CD4-positive, alpha-beta T cell treated with Interferon alpha-2 for 1 hour (primary cell): ENCODE data around the gene EGF.

Experiments
- DNase-seq, 2 donors: peaks; one replicate each; pipeline ENCODE4 v3.0.0-alpha.2; 2020 to 2022

EGF gene

DNA sequence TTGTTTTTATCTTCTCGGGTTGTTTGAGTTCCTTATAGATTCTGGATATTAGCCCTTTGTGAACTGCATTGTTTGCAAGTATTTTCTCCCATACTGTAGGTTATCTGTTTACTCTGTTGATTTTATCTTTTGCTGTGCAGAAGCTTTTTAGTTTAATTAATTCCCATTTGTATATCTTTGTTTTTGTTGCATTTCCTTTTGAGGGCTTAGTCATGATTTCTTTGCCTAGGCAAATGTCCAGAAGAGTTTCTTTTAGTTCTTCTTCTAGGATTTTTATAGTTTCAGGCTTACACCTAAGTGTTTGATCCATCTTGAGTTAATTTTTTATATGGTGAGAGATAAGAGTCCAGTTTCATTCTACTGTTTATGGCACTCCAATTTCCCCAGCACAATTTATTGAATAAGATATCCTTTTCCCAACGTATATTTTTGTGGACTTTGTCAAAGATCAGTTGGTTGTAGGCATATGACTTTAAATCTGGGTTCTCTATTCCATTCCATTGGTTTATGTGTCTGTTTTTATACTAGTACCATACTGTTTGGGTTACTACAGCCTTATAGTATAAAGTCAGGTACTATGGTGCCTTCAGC, 54.3 kb downstream of the EGF start:
- DNase-seq, result no peak

GRCh38 chr4:109967798-109968520, 55.3 kb downstream of the EGF start:
- DNase-seq, result no peak

DNA sequence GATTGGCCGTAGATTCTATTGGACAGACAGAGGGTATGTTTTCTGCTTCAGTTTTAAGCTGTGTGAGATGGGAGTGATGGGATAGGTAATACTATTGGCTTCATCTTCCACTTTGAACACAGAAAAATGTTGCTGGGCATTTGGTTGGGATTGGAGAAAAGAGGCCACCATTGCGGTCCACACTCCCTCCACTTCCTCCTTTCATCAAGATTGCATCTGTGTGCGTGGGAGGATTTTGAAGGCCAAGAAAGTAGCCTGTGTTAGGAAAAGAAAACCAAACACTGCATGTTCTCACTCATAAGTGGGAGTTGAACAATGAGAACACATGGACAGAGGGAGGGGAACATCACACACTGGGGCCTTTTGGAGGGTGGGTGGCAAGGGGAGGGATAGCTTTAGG, 56.4 kb downstream of the EGF start:
- DNase-seq, result no peak

DNA sequence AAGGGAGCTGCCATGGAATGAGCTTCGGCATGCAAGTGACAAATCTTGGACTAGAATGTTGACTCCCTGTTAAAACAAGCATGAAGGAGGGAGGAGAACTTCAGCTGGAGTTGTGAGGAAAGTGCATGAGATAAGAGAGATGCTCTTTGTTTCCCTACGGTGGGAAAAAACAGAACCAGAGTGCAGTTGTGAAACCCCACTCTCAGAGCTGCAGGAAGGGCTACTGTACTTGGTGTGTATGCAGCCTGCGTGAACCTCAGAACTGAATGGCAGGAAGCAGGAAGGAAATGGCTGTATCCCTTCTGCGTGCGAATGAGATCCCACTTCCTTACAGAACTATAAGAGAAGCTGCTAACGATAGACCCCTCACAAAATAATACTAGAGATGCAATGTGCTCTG, 57.2 kb downstream of the EGF start:
- DNase-seq, result no peak

GRCh38 chr4:109972786-109973528, 60.3 kb downstream of the EGF start:
- no peak for DNase-seq

DNA sequence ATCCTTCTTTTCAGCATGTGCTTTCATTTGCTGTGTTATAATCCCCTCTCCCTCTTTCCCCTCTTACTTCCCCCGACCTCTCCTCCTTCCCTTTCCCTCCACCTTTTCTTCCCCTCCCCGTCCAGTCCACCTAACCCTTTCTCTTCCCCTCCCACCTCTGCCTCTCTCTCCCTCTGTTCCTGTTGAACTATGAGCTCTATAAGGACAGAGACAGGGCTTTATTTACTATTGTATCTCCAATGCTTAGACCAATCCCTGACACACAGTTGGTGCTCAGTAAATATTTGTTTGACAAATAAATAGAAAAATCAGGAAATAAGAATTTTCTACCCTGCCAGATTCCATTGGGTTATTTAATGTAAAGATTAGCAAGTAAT, 60.8 kb downstream of the EGF start:
- no peak for DNase-seq

GRCh38 chr4:109976189-109976588, 63.5 kb downstream of the EGF start:
- DNase-seq, result no peak

DNA sequence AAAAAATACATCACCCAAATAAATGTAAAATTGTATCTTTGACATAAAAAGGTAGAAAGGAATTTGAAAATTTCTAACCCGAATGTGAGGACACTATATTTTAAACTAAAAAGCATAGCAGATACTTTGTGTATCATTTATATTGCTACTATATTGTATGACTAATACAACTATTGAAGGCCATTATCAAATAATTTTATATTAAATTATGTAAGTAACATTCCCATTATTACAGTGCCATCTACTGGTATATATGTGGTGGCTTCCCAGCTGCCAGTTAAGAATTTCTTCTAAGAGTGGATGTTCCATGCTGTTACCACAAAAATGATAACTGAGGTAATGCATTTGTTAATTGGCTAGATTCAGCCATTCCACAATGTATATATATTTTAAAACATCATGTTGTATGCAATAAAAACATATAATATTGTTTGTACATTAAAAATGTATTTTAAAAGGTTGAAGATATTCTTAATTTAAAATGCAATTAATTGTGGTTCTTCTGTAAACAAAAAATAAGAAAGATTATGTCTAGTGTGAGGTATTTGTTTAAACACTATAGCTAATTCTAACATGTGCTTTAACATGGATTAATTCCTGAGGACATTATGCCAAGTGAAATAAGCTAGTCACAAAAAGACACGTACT, 65.3 kb downstream of the EGF start:
- DNase-seq, result peak in 1 of 2 donors; percentile 38

GRCh38 chr4:109978704-109979454, 66.2 kb downstream of the EGF start:
- DNase-seq, result no peak

DNA sequence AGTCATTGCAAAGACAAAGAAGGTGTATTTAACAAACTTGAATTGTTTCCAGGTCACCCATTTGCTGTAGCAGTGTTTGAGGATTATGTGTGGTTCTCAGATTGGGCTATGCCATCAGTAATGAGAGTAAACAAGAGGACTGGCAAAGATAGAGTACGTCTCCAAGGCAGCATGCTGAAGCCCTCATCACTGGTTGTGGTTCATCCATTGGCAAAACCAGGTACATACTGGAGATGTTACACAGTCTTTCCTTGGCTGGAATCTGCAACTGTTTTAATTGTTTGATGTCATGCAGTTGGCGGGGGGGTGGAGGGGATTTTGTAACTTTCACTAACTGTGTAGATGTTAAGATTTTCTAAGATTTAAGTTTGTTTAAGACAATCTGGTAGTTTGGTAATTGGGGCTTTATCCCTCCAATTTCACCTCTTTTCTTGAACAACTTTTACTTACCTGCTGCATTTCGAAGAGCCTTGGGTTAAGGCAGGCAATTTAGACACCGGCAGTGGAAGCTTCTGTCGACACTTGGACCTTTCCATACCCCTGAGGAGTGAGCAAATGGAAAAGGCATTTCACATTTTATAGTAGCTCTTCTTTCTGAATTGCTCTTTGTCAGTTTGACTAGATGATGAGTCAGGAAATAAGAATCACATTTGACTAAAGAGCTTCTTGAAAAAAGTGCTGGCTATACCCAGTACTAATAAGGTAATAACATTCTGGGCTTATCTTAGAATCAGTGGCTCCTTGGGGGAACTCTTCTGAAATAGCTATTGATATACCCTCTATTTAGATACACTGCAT, 67.4 kb downstream of the EGF start:
- DNase-seq, result no peak

DNA sequence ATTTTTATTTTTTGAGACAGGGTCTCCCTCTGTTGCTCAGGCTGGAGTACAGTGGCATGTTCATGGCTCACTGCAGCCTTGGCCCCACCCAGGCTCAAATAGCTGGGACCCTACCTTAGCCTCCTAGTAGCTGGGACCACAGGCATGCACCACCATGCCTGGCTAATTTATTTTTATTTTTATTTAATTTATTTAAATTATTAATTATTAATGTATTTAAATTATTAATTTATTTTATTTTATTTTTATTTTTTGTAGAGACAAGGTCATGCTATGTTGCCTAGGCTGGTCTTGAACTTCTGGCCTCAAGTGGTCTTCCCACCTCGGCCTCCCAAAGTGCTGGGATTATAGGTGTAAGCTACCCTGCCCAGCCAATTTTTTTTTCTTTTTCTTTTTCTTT, 69.3 kb downstream of the EGF start:
- no peak for DNase-seq

- no peak for DNase-seq
Measured at GRCh38 chr4:109982521-109982920, 69.8 kb downstream of the EGF start.

DNA sequence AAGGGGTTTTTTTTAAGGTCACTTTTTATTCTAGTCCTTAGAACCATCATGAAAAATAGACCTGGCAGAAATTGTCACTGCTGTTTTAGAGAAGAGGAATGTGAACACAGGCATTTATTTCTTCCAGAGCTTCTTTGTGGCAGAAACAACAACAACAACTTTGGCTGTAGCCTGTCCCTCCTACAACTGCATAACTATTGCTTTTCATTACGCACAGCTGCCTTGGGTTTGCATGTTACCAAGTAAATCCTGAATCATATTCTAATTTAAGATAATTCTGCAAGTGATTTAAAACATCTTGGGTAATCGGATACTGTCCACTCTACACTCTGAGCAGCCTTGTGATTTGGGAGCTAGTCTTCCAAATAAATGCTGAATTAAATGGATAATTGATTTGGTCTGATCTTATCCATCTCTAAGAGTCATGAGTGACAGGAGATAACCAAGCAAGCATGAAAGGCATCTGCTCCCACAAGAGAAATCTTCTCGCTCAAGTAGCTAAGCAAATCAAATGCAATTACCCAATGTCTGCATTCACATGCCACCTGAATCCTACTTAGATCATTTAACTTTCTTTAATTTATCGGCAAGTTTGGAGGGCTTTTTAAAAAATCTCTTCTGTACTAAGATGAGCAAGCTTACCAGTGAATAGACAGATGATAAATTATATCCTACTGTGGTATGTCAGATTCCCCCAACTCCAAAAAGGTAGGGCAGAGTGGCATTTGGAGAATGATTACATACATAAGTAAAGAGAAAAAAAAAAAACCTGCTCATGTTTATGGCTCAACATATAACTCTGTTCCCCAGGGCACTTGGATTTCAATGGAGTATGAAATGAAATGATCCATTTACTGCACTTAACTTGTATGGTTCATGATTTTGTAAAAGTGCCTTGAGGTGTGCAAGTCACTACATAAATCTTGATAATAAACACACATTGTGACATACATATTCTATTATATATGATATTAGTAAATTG, 73.6 kb downstream of the EGF start:
- DNase-seq, result no peak

DNA sequence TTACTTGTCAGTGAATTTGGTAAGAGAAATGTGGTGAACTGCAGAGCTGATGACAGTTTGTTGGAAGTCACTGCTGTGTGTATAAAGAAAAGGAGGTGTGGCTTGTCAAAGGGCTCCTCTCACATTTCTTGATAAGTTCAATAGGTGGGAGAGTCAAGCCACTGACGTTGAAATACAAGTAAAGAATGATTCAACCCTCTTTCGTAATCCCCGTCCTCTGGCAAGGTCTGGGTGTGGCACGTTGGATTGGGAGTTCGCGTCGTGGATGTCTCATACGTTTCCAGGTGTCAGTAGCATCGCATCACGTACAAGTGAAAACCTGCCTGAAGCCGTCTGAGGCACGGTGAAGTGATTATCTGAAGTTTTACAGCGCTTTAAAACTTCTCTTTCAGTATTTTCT, 76.4 kb downstream of the EGF start:
- no peak for DNase-seq

GRCh38 chr4:109989618-109990017, 76.9 kb downstream of the EGF start:
- DNase-seq, result no peak

GRCh38 chr4:109990261-109991257, 77.9 kb downstream of the EGF start:
- DNase-seq, result no peak

DNA sequence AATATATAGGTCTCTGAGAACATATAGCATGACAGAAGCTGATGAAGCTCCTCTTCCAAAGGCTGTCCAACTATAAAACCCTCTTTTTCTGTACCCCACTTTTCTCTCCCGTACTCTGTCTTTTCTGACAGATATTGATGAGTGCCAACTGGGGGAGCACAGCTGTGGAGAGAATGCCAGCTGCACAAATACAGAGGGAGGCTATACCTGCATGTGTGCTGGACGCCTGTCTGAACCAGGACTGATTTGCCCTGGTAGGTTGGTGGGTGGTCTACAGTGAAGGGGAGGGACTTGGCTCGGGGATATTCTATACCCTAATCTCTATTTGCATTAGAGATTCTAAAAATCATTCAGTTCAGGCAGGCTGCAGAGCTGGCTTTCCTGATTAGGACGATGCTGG, 80.4 kb downstream of the EGF start:
- DNase-seq, result no peak

GRCh38 chr4:109994415-109994827, 81.7 kb downstream of the EGF start:
- no peak for DNase-seq

- DNase-seq, result no peak
Measured at GRCh38 chr4:109996526-109996925, 83.8 kb downstream of the EGF start.
